Caco-2 (cell line): ENCODE data around the gene HCN1. TPM values are rescaled to one million over a fixed set of nuclear protein-coding genes. Genes with fewer than 3 reads are reported as not detected.
"Not testable (repeated sequence)": the region's sequence is repeated elsewhere in the genome, so short reads cannot be mapped to it uniquely, and the experiment has no call there.

Experiments used
- BruUV-seq: library from RNA; stranded (reverse); fragments of 400-500 nt; replicated peaks from 2 replicates; lab custom pipeline; 2021; lab: Mats Ljungman, UMichigan
- CTCF ChIA-PET: fragments of 300-600 bp; sonication (Branson Sonifier 250); formaldehyde crosslinking; loops from one replicate; lab custom pipeline; 2022; ENCODE audit warnings: antibody characterized with exemption; lab: Charles Lee
- POLR2A ChIA-PET: fragments of 300-600 bp; sonication (Branson Sonifier 250); formaldehyde crosslinking; loops from one replicate; lab custom pipeline; 2022; ENCODE audit warnings: antibody characterized with exemption; lab: Charles Lee
- DNase-seq, 2 experiments: peaks; one replicate each; pipeline versions ENCODE4 v3.0.0 to v3.0.0-alpha.2; 2020 to 2022
- H3K27me3 ChIP-seq: replicated peaks from 2 replicates; pipeline ENCODE4 v1.6.0; 2011; ENCODE audit warnings: low read length; ENCODE audit not compliant: control insufficient read depth, insufficient read depth
- H3K36me3 ChIP-seq: 2 replicates; pipeline ENCODE4 v1.5.1; 2011; ENCODE audit warnings: low read length; ENCODE audit not compliant: control insufficient read depth, insufficient read depth
- H3K4me1 ChIP-seq: fragments of 250-450 bp; sonication (Bioruptor Pico); 2 replicates; pipeline ENCODE4 v1.5.1; 2020; ENCODE audit warnings: mild to moderate bottlenecking
- H3K4me3 ChIP-seq: 2 replicates; pipeline ENCODE4 v1.5.1; 2011; ENCODE audit warnings: low read depth, mild to moderate bottlenecking, control low read depth, low read length
- H3K9me3 ChIP-seq: fragments of 250-450 bp; sonication (Bioruptor Pico); 2 replicates; pipeline ENCODE4 v1.5.1; 2020; ENCODE audit warnings: mild to moderate bottlenecking, moderate library complexity
- H3K27ac Mint-ChIP-seq: one replicate; pipeline ENCODE4 v1.8.0; 2022; ENCODE audit warnings: mixed read lengths; ENCODE audit not compliant: unreplicated experiment
- H3K27me3 Mint-ChIP-seq: one replicate; pipeline ENCODE4 v1.8.0; 2022; ENCODE audit warnings: mixed read lengths; ENCODE audit not compliant: insufficient read depth, unreplicated experiment
- H3K36me3 Mint-ChIP-seq: one replicate; pipeline ENCODE4 v1.8.0; 2022; ENCODE audit warnings: mild to moderate bottlenecking, mixed read lengths; ENCODE audit not compliant: insufficient read depth, unreplicated experiment
- H3K4me1 Mint-ChIP-seq: one replicate; pipeline ENCODE4 v1.8.0; 2022; ENCODE audit warnings: low read depth, mixed read lengths; ENCODE audit not compliant: unreplicated experiment
- H3K4me3 Mint-ChIP-seq: one replicate; pipeline ENCODE4 v1.8.0; 2022; ENCODE audit warnings: mild to moderate bottlenecking, moderate library complexity, mixed read lengths; ENCODE audit not compliant: unreplicated experiment
- H3K9me3 Mint-ChIP-seq: one replicate; pipeline ENCODE4 v1.8.0; 2022; ENCODE audit warnings: mixed read lengths; ENCODE audit not compliant: unreplicated experiment
- intact Hi-C: fragments of 100-400 bp; cut with micrococcal nuclease; formaldehyde crosslinking; loops from one replicate; pipeline ENCODE4 v1.10.0; 2022; ENCODE audit not compliant: unreplicated experiment
- total RNA-seq: library from RNA; stranded (reverse); gene quantifications from 2 replicates; pipeline ENCODE4 v1.2.3, GENCODE V29; 2022
- TF ChIP-seq, protein P1 (sequence below), 2 experiments: fragments of 200-600 bp in 1 of 2; IDR thresholded peaks; 1 replicate in 1 of 2; 2 replicates in 1 of 2; pipeline versions ENCODE4 v1.5.1 to v1.8.0; 2011 to 2022; ENCODE audit warnings: antibody characterized with exemption in 1 of 2, control low read depth in 1 of 2, inconsistent platforms in 1 of 2, low read depth in 1 of 2, low read length in 1 of 2, mild to moderate bottlenecking in 1 of 2, moderate library complexity in 1 of 2; ENCODE audit not compliant: insufficient read depth in 1 of 2, severe bottlenecking in 1 of 2, unreplicated experiment in 1 of 2

Gene HCN1
- total RNA-seq, 1 experiment from 2014 or later = not detected

- Histone ChIP-seq H3K4me1 (no peaks in the 10 kb centered on the region), H3K27me3 (no peaks in the 10 kb centered on the region), H3K4me3 (no peak overlapping the region), H3K9me3 (no peaks in the 10 kb centered on the region), H3K36me3 (no peaks in the 10 kb centered on the region)
- no peaks in the 10 kb centered on the region for H3K36me3 Mint-ChIP-seq
- no peak overlapping the region for H3K4me3 Mint-ChIP-seq
- intact Hi-C loops = no loop called here
- H3K4me1 Mint-ChIP-seq = no peaks in the 10 kb centered on the region
- BruUV-seq = no TSS peak
- H3K27ac Mint-ChIP-seq = no peak overlapping the region
- H3K27me3 Mint-ChIP-seq = no peaks in the 10 kb centered on the region
- no peak for DNase-seq
- ChIA-PET CTCF (no interaction called here), POLR2A (no interaction called here)
- TF ChIP-seq, protein P1, sequence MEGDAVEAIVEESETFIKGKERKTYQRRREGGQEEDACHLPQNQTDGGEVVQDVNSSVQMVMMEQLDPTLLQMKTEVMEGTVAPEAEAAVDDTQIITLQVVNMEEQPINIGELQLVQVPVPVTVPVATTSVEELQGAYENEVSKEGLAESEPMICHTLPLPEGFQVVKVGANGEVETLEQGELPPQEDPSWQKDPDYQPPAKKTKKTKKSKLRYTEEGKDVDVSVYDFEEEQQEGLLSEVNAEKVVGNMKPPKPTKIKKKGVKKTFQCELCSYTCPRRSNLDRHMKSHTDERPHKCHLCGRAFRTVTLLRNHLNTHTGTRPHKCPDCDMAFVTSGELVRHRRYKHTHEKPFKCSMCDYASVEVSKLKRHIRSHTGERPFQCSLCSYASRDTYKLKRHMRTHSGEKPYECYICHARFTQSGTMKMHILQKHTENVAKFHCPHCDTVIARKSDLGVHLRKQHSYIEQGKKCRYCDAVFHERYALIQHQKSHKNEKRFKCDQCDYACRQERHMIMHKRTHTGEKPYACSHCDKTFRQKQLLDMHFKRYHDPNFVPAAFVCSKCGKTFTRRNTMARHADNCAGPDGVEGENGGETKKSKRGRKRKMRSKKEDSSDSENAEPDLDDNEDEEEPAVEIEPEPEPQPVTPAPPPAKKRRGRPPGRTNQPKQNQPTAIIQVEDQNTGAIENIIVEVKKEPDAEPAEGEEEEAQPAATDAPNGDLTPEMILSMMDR (IDR thresholded peaks at IDR 0.05; ENCODE audit: insufficient read depth in 1 of 2, low read depth in 1 of 2, low read length in 1 of 2, severe bottlenecking in 1 of 2, unreplicated experiment in 1 of 2) = no peak
- H3K9me3 Mint-ChIP-seq = no peaks in the 10 kb centered on the region
These were observed 99.9 kb downstream of the HCN1 start for GRCh38 chr5:45596320-45596719.

GRCh38 chr5:45586001-45586400 lies 110.2 kb downstream of the HCN1 start:
- H3K36me3 ChIP-seq, H3K4me1 Mint-ChIP-seq, H3K4me3 Mint-ChIP-seq, H3K27me3 ChIP-seq, CTCF ChIA-PET, H3K36me3 Mint-ChIP-seq, H3K4me3 ChIP-seq, H3K4me1 ChIP-seq, H3K9me3 Mint-ChIP-seq, intact Hi-C loops, BruUV-seq, DNase-seq, POLR2A ChIA-PET, H3K9me3 ChIP-seq, H3K27ac Mint-ChIP-seq, H3K27me3 Mint-ChIP-seq: not testable (repeated sequence)

GRCh38 chr5:45578270-45578669 lies 117.9 kb downstream of the HCN1 start:
- POLR2A ChIA-PET = no interaction called here
- H3K27me3 ChIP-seq = no peaks in the 10 kb centered on the region
- TF ChIP-seq, protein P1 (IDR thresholded peaks at IDR 0.05; ENCODE audit: insufficient read depth in 1 of 2, low read depth in 1 of 2, low read length in 1 of 2, severe bottlenecking in 1 of 2, unreplicated experiment in 1 of 2) = no peak
- intact Hi-C loops = no loop called here
- CTCF ChIA-PET = no interaction called here
- H3K4me1 Mint-ChIP-seq = no peaks in the 10 kb centered on the region
- H3K27ac Mint-ChIP-seq = no peak overlapping the region
- no peak for DNase-seq
- no peaks in the 10 kb centered on the region for H3K9me3 Mint-ChIP-seq
- H3K4me1 ChIP-seq = no peaks in the 10 kb centered on the region
- no peak overlapping the region for H3K4me3 ChIP-seq
- no peaks in the 10 kb centered on the region for H3K9me3 ChIP-seq
- no peaks in the 10 kb centered on the region for H3K36me3 Mint-ChIP-seq
- no peaks in the 10 kb centered on the region for H3K36me3 ChIP-seq
- no peak overlapping the region for H3K4me3 Mint-ChIP-seq
- H3K27me3 Mint-ChIP-seq = peaks cover 2% of the 10 kb centered on the region
- BruUV-seq = no TSS peak

GRCh38 chr5:45568813-45569212 lies 127.4 kb downstream of the HCN1 start:
- intact Hi-C loops = no loop called here
- Mint-ChIP-seq H3K9me3 (no peaks in the 10 kb centered on the region), H3K36me3 (no peaks in the 10 kb centered on the region), H3K4me3 (no peak overlapping the region), H3K27ac (no peak overlapping the region), H3K4me1 (no peaks in the 10 kb centered on the region), H3K27me3 (no peaks in the 10 kb centered on the region)
- H3K4me3 ChIP-seq = no peak overlapping the region
- H3K4me1 ChIP-seq = no peaks in the 10 kb centered on the region
- H3K9me3 ChIP-seq = no peaks in the 10 kb centered on the region
- BruUV-seq = no TSS peak
- TF ChIP-seq, protein P1 (IDR thresholded peaks at IDR 0.05; ENCODE audit: insufficient read depth in 1 of 2, low read depth in 1 of 2, low read length in 1 of 2, severe bottlenecking in 1 of 2, unreplicated experiment in 1 of 2) = no peak
- DNase-seq = no peak
- POLR2A ChIA-PET = no interaction called here
- H3K36me3 ChIP-seq = no peaks in the 10 kb centered on the region
- CTCF ChIA-PET = no interaction called here
- H3K27me3 ChIP-seq = no peaks in the 10 kb centered on the region
